HEK293T (cell line): ENCODE data around the gene MT1M.

ENCODE experiments used
- BHLHE40 ChIP-seq: fragments of 450-650 bp; IDR thresholded peaks from 2 replicates; pipeline ENCODE4 v1.6.1; 2016; ENCODE audit warnings: mild to moderate bottlenecking, moderate library complexity, borderline replicate concordance
- HDGF ChIP-seq: fragments of 450-650 bp; IDR thresholded peaks from 2 replicates; pipeline ENCODE4 v1.6.1; 2017; ENCODE audit warnings: antibody characterized with exemption, borderline replicate concordance
- L3MBTL2 ChIP-seq: fragments of 450-650 bp; conservative IDR thresholded peaks from 2 replicates; pipeline ENCODE4 v1.6.1; 2016; ENCODE audit warnings: mild to moderate bottlenecking
- NFRKB ChIP-seq: fragments of 450-650 bp; IDR thresholded peaks from 2 replicates; pipeline ENCODE4 v1.6.1; 2016; ENCODE audit warnings: mild to moderate bottlenecking, moderate library complexity
- SP1 ChIP-seq: fragments of 450-650 bp; IDR thresholded peaks from 2 replicates; pipeline ENCODE4 v1.6.1; 2017
- SUZ12 ChIP-seq: fragments of 450-650 bp; IDR thresholded peaks from 2 replicates; pipeline ENCODE4 v1.6.1; 2016; ENCODE audit warnings: mild to moderate bottlenecking
- TARDBP ChIP-seq: fragments of 450-650 bp; IDR thresholded peaks from 2 replicates; pipeline ENCODE4 v1.6.1; 2016

DNA sequence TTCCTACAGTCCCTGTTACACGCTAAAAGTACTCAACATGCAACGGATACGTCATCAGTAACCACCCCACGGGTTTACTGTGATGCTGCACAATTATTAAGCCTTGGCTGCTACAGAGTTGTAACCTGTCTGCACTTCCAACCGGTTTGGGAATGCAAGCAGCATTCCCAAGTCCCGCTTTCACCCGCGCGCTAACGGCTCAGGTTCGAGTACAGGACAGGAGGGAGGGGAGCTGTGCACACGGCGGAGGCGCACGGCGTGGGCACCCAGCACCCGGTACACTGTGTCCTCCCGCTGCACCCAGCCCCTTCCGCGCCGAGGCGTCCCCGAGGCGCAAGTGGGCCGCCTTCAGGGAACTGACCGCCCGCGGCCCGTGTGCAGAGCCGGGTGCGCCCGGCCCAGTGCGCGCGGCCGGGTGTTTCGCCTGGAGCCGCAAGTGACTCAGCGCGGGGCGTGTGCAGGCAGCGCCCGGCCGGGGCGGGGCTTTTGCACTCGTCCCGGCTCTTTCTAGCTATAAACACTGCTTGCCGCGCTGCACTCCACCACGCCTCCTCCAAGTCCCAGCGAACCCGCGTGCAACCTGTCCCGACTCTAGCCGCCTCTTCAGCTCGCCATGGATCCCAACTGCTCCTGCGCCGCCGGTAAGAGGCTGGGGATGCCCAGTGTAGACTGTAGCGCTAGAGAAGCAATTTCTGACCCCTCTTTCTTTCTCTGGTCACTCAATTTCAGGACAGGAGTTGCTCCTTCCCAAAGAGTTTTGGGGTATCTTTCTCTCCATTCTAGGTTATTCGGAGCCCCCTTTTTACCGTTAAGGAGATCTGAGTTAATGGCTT lies 24.2 kb upstream of the MT1M start, which contains the start of gene MT2A:
- TF ChIP-seq HDGF (no peak), TARDBP (no peak), NFRKB (no peak), L3MBTL2 (peak; percentile 60; the same call in 1 of the 2 replicates), BHLHE40 (no peak), SP1 (no peak), SUZ12 (no peak)
